OCI-LY7 (cell line): Measurements from ENCODE around the gene PRMT3. TPM values are rescaled to one million over a fixed set of nuclear protein-coding genes. Genes with fewer than 3 reads are reported as not detected.

Source experiments
- BruUV-seq: library from RNA; stranded (reverse); fragments of 400-500 nt; replicated peaks from 2 replicates; lab custom pipeline; 2021; lab: Mats Ljungman, UMichigan
- CTCF ChIA-PET: fragments of 300-600 bp; sonication (Branson Sonifier 250); formaldehyde crosslinking; loops from one replicate; lab custom pipeline; 2022; ENCODE audit warnings: antibody characterized with exemption; ENCODE audit not compliant: unreplicated experiment; lab: Charles Lee
- POLR2A ChIA-PET: fragments of 300-600 bp; sonication (Branson Sonifier 250); formaldehyde crosslinking; loops from one replicate; lab custom pipeline; 2022; ENCODE audit warnings: antibody characterized with exemption; lab: Charles Lee
- DNase-seq: peaks from one replicate; pipeline ENCODE4 v3.0.0-alpha.2; 2015; ENCODE audit warnings: low spot score
- H2AFZ ChIP-seq: fragments of 200-600 bp; sonication (generic), shearing (Covaris generic); 2 replicates; pipeline ENCODE4 v1.6.1; 2014; ENCODE audit warnings: mild to moderate bottlenecking, antibody characterized with exemption, low read length, moderate library complexity
- H3K27ac ChIP-seq: fragments of 200-600 bp; sonication (generic); 2 replicates; pipeline ENCODE4 v1.5.1; 2014; ENCODE audit warnings: mixed run types, low read depth, mild to moderate bottlenecking, moderate library complexity, low read length, inconsistent platforms; ENCODE audit not compliant: poor library complexity, severe bottlenecking
- H3K36me3 ChIP-seq: fragments of 200-600 bp; sonication (generic); 2 replicates; pipeline ENCODE4 v1.6.1; 2014; ENCODE audit warnings: mild to moderate bottlenecking, antibody characterized with exemption, low read length, moderate library complexity, mixed read lengths; ENCODE audit not compliant: insufficient read depth
- H3K4me1 ChIP-seq: fragments of 200-600 bp; sonication (generic); 2 replicates; pipeline ENCODE4 v1.5.1; 2014; ENCODE audit warnings: mild to moderate bottlenecking, low read length; ENCODE audit not compliant: insufficient read depth, poor library complexity, severe bottlenecking
- H3K4me2 ChIP-seq: fragments of 200-600 bp; sonication (generic); 2 replicates; pipeline ENCODE4 v1.6.1; 2014; ENCODE audit warnings: mild to moderate bottlenecking, low read length
- H3K4me3 ChIP-seq: fragments of 200-600 bp; sonication (generic); 2 replicates; pipeline ENCODE4 v1.5.1; 2014; ENCODE audit warnings: mild to moderate bottlenecking, low read depth, low read length; ENCODE audit not compliant: poor library complexity, severe bottlenecking
- H3K79me2 ChIP-seq: fragments of 200-600 bp; sonication (generic); 2 replicates; pipeline ENCODE4 v1.6.1; 2016; ENCODE audit warnings: low read depth, mild to moderate bottlenecking, low read length, moderate library complexity, mixed read lengths; ENCODE audit not compliant: insufficient read depth
- H3K9me2 ChIP-seq: fragments of 200-600 bp; sonication (generic); 2 replicates; pipeline ENCODE4 v1.6.1; 2016; ENCODE audit warnings: mild to moderate bottlenecking, low read length, mixed read lengths; ENCODE audit not compliant: insufficient read depth
- H3K9me3 ChIP-seq: fragments of 200-600 bp; sonication (generic); 2 replicates; pipeline ENCODE4 v1.6.1; 2014; ENCODE audit warnings: mild to moderate bottlenecking, mixed run types, low read length, mixed read lengths
- H4K20me1 ChIP-seq: fragments of 200-600 bp; sonication (generic); 2 replicates; pipeline ENCODE4 v1.6.1; 2014; ENCODE audit warnings: mild to moderate bottlenecking, antibody characterized with exemption, low read length, moderate library complexity, mixed read lengths; ENCODE audit not compliant: insufficient read depth
- EZH2phosphoT487 ChIP-seq: fragments of 200-600 bp; sonication (generic); IDR thresholded peaks from 2 replicates; pipeline ENCODE4 v1.6.1; 2018; ENCODE audit warnings: low read depth, borderline replicate concordance, mild to moderate bottlenecking, mixed run types, antibody characterized with exemption, low read length, moderate library complexity, mixed read lengths
- intact Hi-C: fragments of 100-400 bp; cut with micrococcal nuclease; formaldehyde crosslinking; loops from one replicate; pipeline ENCODE4 v1.10.0; 2022; ENCODE audit not compliant: unreplicated experiment
- total RNA-seq, 2 experiments: library from RNA; depleted of rRNA in 1 of 2; stranded (reverse); fragments of >200 nt in 1 of 2; shearing (Covaris generic) in 1 of 2; gene quantifications; 2 replicates each; pipeline ENCODE4 v1.2.3, GENCODE V29; 2014 to 2022
- TF ChIP-seq, protein P1 (sequence below): fragments of 200-600 bp; sonication (generic); conservative IDR thresholded peaks from 2 replicates; pipeline ENCODE4 v1.5.1; 2014; ENCODE audit warnings: mild to moderate bottlenecking, antibody characterized with exemption, low read length, moderate library complexity, mixed read lengths

PRMT3 gene
- total RNA-seq, 2 experiments from 2014 or later: 34.0 to 50.0 TPM

DNA sequence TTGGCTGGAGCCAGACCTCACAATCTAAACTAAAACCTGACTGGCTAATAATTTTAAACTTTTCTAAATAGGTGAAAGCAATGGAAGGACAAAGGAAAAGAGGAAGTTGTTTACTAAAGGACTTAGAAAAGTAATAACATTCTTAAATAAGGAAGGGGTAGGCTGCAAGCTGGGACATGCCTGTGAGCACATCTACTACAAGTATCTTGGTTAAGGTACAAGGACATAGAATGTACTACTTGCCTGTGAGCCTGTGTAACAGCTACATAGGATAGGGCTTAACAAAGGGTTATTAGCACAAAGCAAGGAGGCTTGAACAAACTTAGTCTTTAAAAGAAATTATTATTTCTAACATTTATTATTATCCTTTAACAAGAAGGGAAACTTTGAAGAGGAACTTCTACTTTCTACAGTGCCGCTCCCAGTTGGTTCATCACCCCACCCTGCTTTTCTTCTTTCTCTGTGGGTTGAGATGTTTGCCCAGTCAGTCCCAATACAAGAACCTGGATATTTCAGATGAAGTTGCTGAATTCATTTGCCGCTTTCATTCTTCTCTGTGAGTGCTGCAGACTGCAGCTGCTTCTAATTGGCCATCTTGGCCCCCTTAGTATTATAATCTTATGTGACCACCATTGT lies 87.5 kb downstream of the PRMT3 start:
- ChIA-PET CTCF (no interaction called here), POLR2A (no interaction called here)
- Histone ChIP-seq H2AFZ (no peak overlapping the region), H3K4me2 (no peak overlapping the region), H3K36me3 (peaks cover 72% of the 10 kb centered on the region), H3K9me3 (no peaks in the 10 kb centered on the region), H3K4me1 (no peaks in the 10 kb centered on the region), H3K9me2 (no peaks in the 10 kb centered on the region), H3K27ac (no peak overlapping the region), H3K79me2 (no peaks in the 10 kb centered on the region), H4K20me1 (no peaks in the 10 kb centered on the region), H3K4me3 (no peak overlapping the region)
- intact Hi-C loops: no loop called here
- no peak for TF ChIP-seq EZH2phosphoT487
- TF ChIP-seq, protein P1, sequence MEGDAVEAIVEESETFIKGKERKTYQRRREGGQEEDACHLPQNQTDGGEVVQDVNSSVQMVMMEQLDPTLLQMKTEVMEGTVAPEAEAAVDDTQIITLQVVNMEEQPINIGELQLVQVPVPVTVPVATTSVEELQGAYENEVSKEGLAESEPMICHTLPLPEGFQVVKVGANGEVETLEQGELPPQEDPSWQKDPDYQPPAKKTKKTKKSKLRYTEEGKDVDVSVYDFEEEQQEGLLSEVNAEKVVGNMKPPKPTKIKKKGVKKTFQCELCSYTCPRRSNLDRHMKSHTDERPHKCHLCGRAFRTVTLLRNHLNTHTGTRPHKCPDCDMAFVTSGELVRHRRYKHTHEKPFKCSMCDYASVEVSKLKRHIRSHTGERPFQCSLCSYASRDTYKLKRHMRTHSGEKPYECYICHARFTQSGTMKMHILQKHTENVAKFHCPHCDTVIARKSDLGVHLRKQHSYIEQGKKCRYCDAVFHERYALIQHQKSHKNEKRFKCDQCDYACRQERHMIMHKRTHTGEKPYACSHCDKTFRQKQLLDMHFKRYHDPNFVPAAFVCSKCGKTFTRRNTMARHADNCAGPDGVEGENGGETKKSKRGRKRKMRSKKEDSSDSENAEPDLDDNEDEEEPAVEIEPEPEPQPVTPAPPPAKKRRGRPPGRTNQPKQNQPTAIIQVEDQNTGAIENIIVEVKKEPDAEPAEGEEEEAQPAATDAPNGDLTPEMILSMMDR: no peak
- no peak for DNase-seq
- BruUV-seq: no TSS peak

- ChIA-PET POLR2A (interaction anchor here (0.5 to 0.6 kb wide), 3 partner anchors 109 to 1611 kb away, joined by 3 read pairs; no protein-coding TSS in a partner anchor), CTCF (no interaction called here)
- Histone ChIP-seq H3K4me1 (no peaks in the 10 kb centered on the region), H3K36me3 (peaks cover 76% of the 10 kb centered on the region), H3K9me3 (no peaks in the 10 kb centered on the region), H3K27ac (no peak overlapping the region), H3K4me2 (no peak overlapping the region), H3K4me3 (no peak overlapping the region), H4K20me1 (no peaks in the 10 kb centered on the region), H3K9me2 (no peaks in the 10 kb centered on the region), H3K79me2 (no peaks in the 10 kb centered on the region; the same call in 1 of the 2 replicates), H2AFZ (no peak overlapping the region)
- intact Hi-C loops: no loop called here
- TF ChIP-seq, protein P1: no peak
- no peak for TF ChIP-seq EZH2phosphoT487
- DNase-seq: no peak
- BruUV-seq: no TSS peak
Measured at GRCh38 chr11:20477418-20478090, 90.0 kb downstream of the PRMT3 start.

DNA sequence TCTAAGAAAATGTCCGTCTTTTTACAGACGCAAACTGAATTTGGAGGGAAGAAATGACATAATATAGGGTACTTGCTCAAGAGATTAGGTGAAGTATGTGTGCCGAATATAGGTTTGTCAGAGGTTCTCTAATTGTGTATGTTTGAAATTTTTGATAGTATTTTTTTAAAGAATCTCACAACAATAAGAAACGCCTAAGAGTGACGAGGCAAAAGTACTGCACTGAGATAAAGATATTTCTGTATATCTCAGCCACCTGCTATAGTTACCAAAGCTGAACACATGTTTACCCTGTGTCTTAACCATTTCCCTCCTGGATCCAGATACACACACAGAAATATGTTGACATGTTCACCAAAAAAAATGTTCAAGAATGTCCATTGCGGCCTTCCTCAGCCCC lies 92.0 kb downstream of the PRMT3 start:
- intact Hi-C loops: no loop called here
- TF ChIP-seq EZH2phosphoT487: no peak
- TF ChIP-seq, protein P1: no peak
- DNase-seq: no peak
- H3K4me3 ChIP-seq: no peak overlapping the region
- no peak overlapping the region for H3K27ac ChIP-seq
- no peaks in the 10 kb centered on the region for H4K20me1 ChIP-seq
- POLR2A ChIA-PET: no interaction called here
- H3K79me2 ChIP-seq: no peaks in the 10 kb centered on the region; the same call in 1 of the 2 replicates
- no peak overlapping the region for H2AFZ ChIP-seq
- H3K36me3 ChIP-seq: peaks cover 79% of the 10 kb centered on the region
- H3K4me1 ChIP-seq: no peaks in the 10 kb centered on the region
- H3K9me3 ChIP-seq: no peaks in the 10 kb centered on the region
- no peaks in the 10 kb centered on the region for H3K9me2 ChIP-seq
- no peak overlapping the region for H3K4me2 ChIP-seq
- CTCF ChIA-PET: no interaction called here
- BruUV-seq: no TSS peak
